Fibroblast of lung (primary cell): ENCODE results near the gene SLC38A8.

Source experiments
- CTCF ChIP-seq, 2 donors: IDR thresholded peaks in 1 of 2; conservative IDR thresholded peaks in 1 of 2; 1 replicate in 1 of 2; 2 replicates in 1 of 2; pipeline ENCODE4 v1.5.1; 2011 to 2012; ENCODE audit warnings: low read length in 2 of 2, control low read depth in 1 of 2, inconsistent platforms in 1 of 2, low read depth in 1 of 2, mild to moderate bottlenecking in 1 of 2
- EZH2 ChIP-seq: IDR thresholded peaks from 2 replicates; pipeline ENCODE4 v1.5.1; 2012; ENCODE audit warnings: low read length, control low read depth, mild to moderate bottlenecking; ENCODE audit errors: missing control alignments

- TF ChIP-seq CTCF (conservative IDR thresholded peaks at IDR 0.05 in 1 of 2, IDR thresholded peaks at IDR 0.05 in 1 of 2; ENCODE audit: low read depth in 1 of 2, low read length in 2 of 2) (no peak), EZH2 (no peak)
Observed at GRCh38 chr16:84005391-84005790, 37.2 kb downstream of the SLC38A8 start.
